Mesenchymal stem cell (in vitro differentiated cells and primary cell): ENCODE data around the gene DAGLA.
A peak's percentile ranks its signal among the peaks of the same experiment; 100 is the strongest.
"Not testable (repeated sequence)": the region's sequence is repeated elsewhere in the genome, so short reads cannot be mapped to it uniquely, and the experiment has no call there.

Experiments
- DNase-seq: peaks from one replicate; pipeline ENCODE4 v3.0.0-alpha.2; 2013
- H2AFZ ChIP-seq: one replicate; pipeline ENCODE4 v1.6.1; 2013; ENCODE audit warnings: low read depth, mild to moderate bottlenecking, control low read depth, inconsistent platforms, low read length, moderate library complexity
- H2AK5ac ChIP-seq: 2 replicates; pipeline ENCODE4 v1.6.1; 2013; ENCODE audit warnings: low read length, moderate library complexity, mild to moderate bottlenecking, inconsistent platforms; ENCODE audit not compliant: severe bottlenecking
- H2BK120ac ChIP-seq: one replicate; pipeline ENCODE4 v1.6.1; 2013; ENCODE audit warnings: low read depth, mild to moderate bottlenecking, inconsistent platforms, low read length, moderate library complexity
- H2BK12ac ChIP-seq, 2 experiments: one replicate each; pipeline ENCODE4 v1.6.1; 2013; ENCODE audit warnings: inconsistent platforms in 2 of 2, low read length in 2 of 2, mild to moderate bottlenecking in 2 of 2, moderate library complexity in 2 of 2, control low read depth in 1 of 2
- H2BK15ac ChIP-seq: one replicate; pipeline ENCODE4 v1.6.1; 2013; ENCODE audit warnings: mild to moderate bottlenecking, low read depth, inconsistent platforms; ENCODE audit not compliant: poor library complexity, severe bottlenecking
- H2BK5ac ChIP-seq: 2 replicates; pipeline ENCODE4 v1.6.1; 2013; ENCODE audit warnings: low read depth, mild to moderate bottlenecking, low read length, control low read depth, inconsistent platforms; ENCODE audit not compliant: poor library complexity, severe bottlenecking
- H3K14ac ChIP-seq, 2 experiments: one replicate each; pipeline ENCODE4 v1.6.1; 2013; ENCODE audit warnings: inconsistent platforms in 2 of 2, low read length in 2 of 2, control low read depth in 1 of 2, mild to moderate bottlenecking in 1 of 2, moderate library complexity in 1 of 2
- H3K18ac ChIP-seq, 2 experiments: one replicate each; pipeline ENCODE4 v1.6.1; 2013; ENCODE audit warnings: inconsistent platforms in 2 of 2, low read length in 2 of 2, control low read depth in 1 of 2, low read depth in 1 of 2, mild to moderate bottlenecking in 1 of 2
- H3K23ac ChIP-seq, 2 experiments: one replicate each; pipeline ENCODE4 v1.6.1; 2013; ENCODE audit warnings: inconsistent platforms in 2 of 2, low read length in 2 of 2, mild to moderate bottlenecking in 2 of 2, moderate library complexity in 2 of 2, control low read depth in 1 of 2
- H3K27ac ChIP-seq: 2 replicates; pipeline ENCODE4 v1.5.1; 2013; ENCODE audit warnings: mild to moderate bottlenecking, moderate library complexity, low read length, control low read depth, inconsistent platforms; ENCODE audit not compliant: poor library complexity, severe bottlenecking
- H3K27me3 ChIP-seq, 2 experiments: 2 replicates each; pipeline versions ENCODE4 v1.6.1 to v1.7.0; 2013; ENCODE audit warnings: low read length in 2 of 2, mild to moderate bottlenecking in 2 of 2, moderate library complexity in 2 of 2, control low read depth in 1 of 2, inconsistent platforms in 1 of 2; ENCODE audit not compliant: control insufficient read depth in 1 of 2, insufficient read depth in 1 of 2
- H3K36me3 ChIP-seq, 2 experiments: 2 replicates each; pipeline versions ENCODE4 v1.6.1 to v1.7.0; 2013; ENCODE audit warnings: low read length in 2 of 2, control low read depth in 1 of 2, inconsistent platforms in 1 of 2, low read depth in 1 of 2, mild to moderate bottlenecking in 1 of 2; ENCODE audit not compliant: insufficient read depth in 2 of 2, control insufficient read depth in 1 of 2
- H3K4ac ChIP-seq, 2 experiments: one replicate each; pipeline ENCODE4 v1.6.1; 2013; ENCODE audit warnings: inconsistent platforms in 2 of 2, low read length in 2 of 2, mild to moderate bottlenecking in 2 of 2, moderate library complexity in 2 of 2, control low read depth in 1 of 2, low read depth in 1 of 2
- H3K4me1 ChIP-seq: 2 replicates; pipeline ENCODE4 v1.6.1; 2013; ENCODE audit warnings: low read depth, low read length, control low read depth; ENCODE audit not compliant: control insufficient read depth, insufficient read depth
- H3K4me2 ChIP-seq: 2 replicates; pipeline ENCODE4 v1.6.1; 2013; ENCODE audit warnings: low read length, mild to moderate bottlenecking, inconsistent platforms; ENCODE audit not compliant: poor library complexity, severe bottlenecking
- H3K4me3 ChIP-seq, 2 experiments: 2 replicates each; pipeline versions ENCODE4 v1.5.1 to v1.7.0; 2013; ENCODE audit warnings: low read length in 2 of 2, mild to moderate bottlenecking in 2 of 2, control low read depth in 1 of 2, low read depth in 1 of 2; ENCODE audit not compliant: insufficient read depth in 1 of 2
- H3K79me1 ChIP-seq: replicated peaks from 2 replicates; pipeline ENCODE4 v1.6.1; 2013; ENCODE audit warnings: mild to moderate bottlenecking, control low read depth, low read length, inconsistent platforms; ENCODE audit not compliant: poor library complexity, severe bottlenecking
- H3K9ac ChIP-seq: 2 replicates; pipeline ENCODE4 v1.7.0; 2013; ENCODE audit warnings: mild to moderate bottlenecking, low read length, moderate library complexity
- H3K9me3 ChIP-seq: 2 replicates; pipeline ENCODE4 v1.7.0; 2013; ENCODE audit warnings: mild to moderate bottlenecking, low read length; ENCODE audit not compliant: control insufficient read depth
- H4K8ac ChIP-seq: one replicate; pipeline ENCODE4 v1.6.1; 2013; ENCODE audit warnings: inconsistent platforms, mild to moderate bottlenecking, low read length, moderate library complexity
- H4K91ac ChIP-seq: one replicate; pipeline ENCODE4 v1.6.1; 2013; ENCODE audit warnings: mild to moderate bottlenecking, low read length, inconsistent platforms
- WGBS: methylation state at CpG from one replicate; pipeline ENCODE4 v1.1.7; 2013; ENCODE audit warnings: mixed read lengths; 5-methylcytosine and 5-hydroxymethylcytosine counted together

The DAGLA gene

DNA sequence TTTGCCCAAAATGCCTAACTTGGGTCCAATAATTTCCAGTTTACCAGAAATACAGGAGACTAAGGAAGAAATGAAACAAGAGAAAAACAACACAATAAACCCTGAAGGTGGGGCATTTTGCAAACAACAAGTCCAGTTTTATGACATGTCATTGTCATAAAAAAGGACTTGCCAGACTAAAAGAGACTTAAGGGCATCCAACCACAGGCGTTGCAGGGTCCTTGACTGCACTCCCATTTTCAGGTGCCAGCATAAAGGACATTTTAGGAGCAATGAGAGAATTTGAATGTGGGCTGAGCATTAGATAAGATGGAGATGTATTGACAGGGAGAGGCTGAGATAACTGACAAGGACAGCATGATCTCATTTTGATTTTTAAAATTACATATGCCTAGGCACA lies 28.1 kb upstream of the DAGLA start:
- H3K4me2 ChIP-seq: no peak overlapping the region
- WGBS: 52% methylated on average over 1 of the region's 1 CpG
- H3K9ac ChIP-seq: no peak overlapping the region
- DNase-seq: no peak
- H4K91ac ChIP-seq: no peak overlapping the region
- no peak overlapping the region for H3K14ac ChIP-seq
- H3K27ac ChIP-seq: no peak overlapping the region
- H2AK5ac ChIP-seq: no peak overlapping the region
- H3K18ac ChIP-seq: no peak overlapping the region
- no peak overlapping the region for H3K4me3 ChIP-seq
- H2BK12ac ChIP-seq: no peak overlapping the region
- no peak overlapping the region for H4K8ac ChIP-seq
- H3K79me1 ChIP-seq: no peaks in the 10 kb centered on the region
- H2AFZ ChIP-seq: no peak overlapping the region
- H2BK5ac ChIP-seq: no peak overlapping the region
- no peak overlapping the region for H2BK120ac ChIP-seq
- H3K4ac ChIP-seq: no peak overlapping the region
- H2BK15ac ChIP-seq: no peak overlapping the region
- H3K4me1 ChIP-seq: peaks cover 13% of the 10 kb centered on the region
- H3K9me3 ChIP-seq: no peaks in the 10 kb centered on the region
- no peak overlapping the region for H3K23ac ChIP-seq
- peaks cover 0 to 3% of the 10 kb centered on the region in 2 experiments for H3K36me3 ChIP-seq
- H3K27me3 ChIP-seq: peaks cover 3 to 31% of the 10 kb centered on the region in 2 experiments

DNA sequence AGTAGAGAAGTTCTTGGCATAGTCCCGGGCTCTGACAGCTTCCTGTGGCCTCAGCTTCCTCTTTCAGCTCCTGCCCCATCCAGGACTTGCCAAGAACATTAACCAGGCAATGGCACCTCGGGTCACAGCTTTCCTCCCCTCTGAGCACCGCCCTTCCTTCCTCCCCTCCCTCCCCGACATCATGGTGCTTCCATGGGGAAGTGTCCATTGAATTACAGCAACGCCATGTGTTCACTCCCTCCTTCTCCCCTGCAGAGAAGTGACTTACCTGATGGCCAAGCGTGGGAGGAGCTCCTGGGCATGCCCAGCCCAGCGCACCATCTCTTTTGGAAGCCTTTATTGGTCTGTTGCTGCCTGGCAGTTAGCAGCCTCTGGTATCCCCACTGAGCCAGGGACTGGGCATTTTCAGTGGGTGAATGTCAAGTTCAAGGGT lies 25.8 kb upstream of the DAGLA start:
- H3K79me1 ChIP-seq: no peaks in the 10 kb centered on the region
- no peak overlapping the region for H3K4ac ChIP-seq
- H2BK12ac ChIP-seq: no peak overlapping the region
- no peak overlapping the region for H3K23ac ChIP-seq
- H2AFZ ChIP-seq: no peak overlapping the region
- H3K4me3 ChIP-seq: no peak overlapping the region
- DNase-seq: no peak
- no peak overlapping the region for H3K27ac ChIP-seq
- H2BK5ac ChIP-seq: no peak overlapping the region
- H3K9ac ChIP-seq: no peak overlapping the region
- H3K36me3 ChIP-seq: peaks cover 0 to 3% of the 10 kb centered on the region in 2 experiments
- H3K4me1 ChIP-seq: peaks cover 18% of the 10 kb centered on the region
- no peak overlapping the region for H4K91ac ChIP-seq
- H3K4me2 ChIP-seq: no peak overlapping the region
- no peak overlapping the region for H2BK15ac ChIP-seq
- no peaks in the 10 kb centered on the region for H3K9me3 ChIP-seq
- H2AK5ac ChIP-seq: peak overlapping the region; percentile 2
- H3K14ac ChIP-seq: peak overlapping the region in 1 of 2 experiments; percentile 3
- 46% methylated on average over 7 of the region's 7 CpGs for WGBS
- H3K18ac ChIP-seq: no peak overlapping the region
- H4K8ac ChIP-seq: no peak overlapping the region
- no peak overlapping the region for H2BK120ac ChIP-seq
- H3K27me3 ChIP-seq: peaks cover 3 to 44% of the 10 kb centered on the region in 2 experiments

DNA sequence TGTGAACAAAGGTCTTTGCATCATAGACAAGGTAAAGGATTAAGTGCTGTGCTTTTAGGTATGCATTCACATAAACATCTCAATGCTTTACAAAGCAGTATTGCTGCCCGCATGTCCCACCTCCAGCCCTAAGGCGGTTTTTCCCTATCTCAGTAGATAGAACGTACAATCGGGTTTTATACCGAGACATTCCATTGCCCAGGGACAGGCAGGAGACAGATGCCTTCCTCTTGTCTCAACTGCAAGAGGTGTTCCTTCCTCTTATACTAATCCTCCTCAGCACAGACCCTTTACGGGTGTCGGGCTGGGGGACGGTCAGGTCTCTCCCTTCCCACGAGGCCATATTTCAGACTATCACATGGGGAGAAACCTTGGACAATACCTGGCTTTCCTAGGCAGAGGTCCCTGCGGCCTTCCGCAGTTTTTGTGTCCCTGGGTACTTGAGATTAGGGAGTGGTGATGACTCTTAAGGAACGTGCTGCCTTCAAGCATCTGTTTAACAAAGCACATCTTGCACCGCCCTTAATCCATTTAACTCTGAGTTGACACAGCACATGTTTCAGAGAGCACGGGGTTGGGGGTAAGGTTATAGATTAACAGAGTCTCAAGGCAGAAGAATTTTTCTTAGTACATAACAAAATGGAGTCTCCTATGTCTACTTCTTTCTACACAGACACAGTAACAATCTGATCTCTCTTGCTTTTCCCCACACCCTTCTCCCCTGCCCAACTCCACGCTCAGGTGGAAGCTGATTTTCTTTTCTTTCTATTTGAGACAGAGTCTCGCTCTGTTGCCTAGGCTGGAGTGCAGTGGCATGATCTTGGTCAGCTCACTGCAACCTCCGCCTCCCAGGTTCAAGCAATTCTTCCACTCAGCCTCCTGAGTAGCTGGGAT lies 24.7 kb upstream of the DAGLA start:
- not testable (repeated sequence) for H4K91ac ChIP-seq, H3K79me1 ChIP-seq, H3K9ac ChIP-seq, H3K36me3 ChIP-seq, H3K18ac ChIP-seq, H3K4ac ChIP-seq, H2AFZ ChIP-seq, H2BK15ac ChIP-seq, H3K4me2 ChIP-seq, H2BK5ac ChIP-seq, H3K4me3 ChIP-seq, DNase-seq, H3K23ac ChIP-seq, H3K9me3 ChIP-seq, H3K27ac ChIP-seq, H3K14ac ChIP-seq, H4K8ac ChIP-seq, H2BK12ac ChIP-seq, H2BK120ac ChIP-seq
- H3K27me3 ChIP-seq: peaks cover 3 to 45% of the 10 kb centered on the region in 2 experiments
- peaks cover 18% of the 10 kb centered on the region for H3K4me1 ChIP-seq
- H2AK5ac ChIP-seq: peak overlapping the region; percentile 78
- WGBS: 70% methylated on average over 6 of the region's 17 CpGs

DNA sequence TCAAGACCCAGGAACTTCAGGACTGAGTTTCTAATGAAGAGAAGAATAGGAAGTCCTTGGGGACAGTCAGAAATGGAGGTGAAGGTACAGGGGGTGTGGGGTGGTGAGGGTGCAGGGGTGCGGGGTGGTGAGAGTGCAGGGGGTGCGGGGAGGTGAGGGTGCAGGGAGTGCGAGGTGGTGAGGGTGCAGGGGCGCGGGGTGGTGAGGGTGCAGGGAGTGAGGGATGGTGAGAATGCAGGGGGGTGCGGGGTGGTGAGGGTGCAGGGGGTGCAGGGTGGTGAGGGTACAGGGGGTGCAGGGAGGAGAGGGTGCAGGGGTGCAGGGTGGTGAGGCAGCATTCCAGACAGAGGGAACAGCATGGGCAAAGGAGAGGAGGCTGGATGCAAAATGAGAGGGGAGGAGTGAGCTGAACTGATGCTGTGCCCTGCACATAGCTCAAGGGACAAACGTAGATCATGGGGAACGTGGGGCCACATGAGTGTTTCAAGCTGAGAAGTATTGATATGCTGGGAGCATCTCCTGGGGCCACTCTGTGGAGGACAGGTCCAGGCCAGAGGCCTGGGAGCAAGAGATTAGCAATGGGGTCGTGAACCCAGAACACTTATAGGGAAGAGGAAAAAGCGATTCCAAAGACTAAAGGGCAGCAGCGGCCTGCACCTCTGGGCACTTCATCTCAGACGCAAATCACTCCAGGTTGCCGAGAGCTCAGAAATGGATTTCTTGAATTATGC lies 23.7 kb upstream of the DAGLA start:
- no peak overlapping the region for H4K8ac ChIP-seq
- H3K9me3 ChIP-seq: no peaks in the 10 kb centered on the region
- no peak overlapping the region for H3K9ac ChIP-seq
- H2AK5ac ChIP-seq: peak overlapping the region; percentile 13
- no peak for DNase-seq
- no peak overlapping the region for H3K18ac ChIP-seq
- H2BK5ac ChIP-seq: no peak overlapping the region
- no peaks in the 10 kb centered on the region for H3K79me1 ChIP-seq
- H3K27ac ChIP-seq: no peak overlapping the region
- no peak overlapping the region for H2AFZ ChIP-seq
- H2BK15ac ChIP-seq: no peak overlapping the region
- H3K23ac ChIP-seq: no peak overlapping the region
- H3K27me3 ChIP-seq: peaks cover 3 to 50% of the 10 kb centered on the region in 2 experiments
- H3K14ac ChIP-seq: no peak overlapping the region
- 85% methylated on average over 13 of the region's 13 CpGs for WGBS
- peaks cover 12% of the 10 kb centered on the region for H3K4me1 ChIP-seq
- no peak overlapping the region for H3K4ac ChIP-seq
- no peak overlapping the region for H2BK12ac ChIP-seq
- H3K4me3 ChIP-seq: no peak overlapping the region
- H2BK120ac ChIP-seq: no peak overlapping the region
- no peak overlapping the region for H4K91ac ChIP-seq
- peaks cover 0 to 3% of the 10 kb centered on the region in 2 experiments for H3K36me3 ChIP-seq
- no peak overlapping the region for H3K4me2 ChIP-seq
